ENCODE results near the gene RNF114. TPM values are rescaled to one million over a fixed set of nuclear protein-coding genes. Genes with fewer than 3 reads are reported as not detected.

The RNF114 gene
- total RNA-seq, 1 experiment from 2014 or later, result 88.1 TPM

- peak; percentile 94 for TF ChIP-seq FOXP4 (CRISPR knock-in tag; IDR thresholded peaks at IDR 0.05)
- no peak for TF ChIP-seq RELA (CRISPR knock-in tag; IDR thresholded peaks at IDR 0.05; ENCODE audit: borderline replicate concordance)
- TF ChIP-seq ZNF512 (CRISPR knock-in tag; IDR thresholded peaks at IDR 0.05; ENCODE audit: borderline replicate concordance), result no peak
- no peak for TF ChIP-seq NFATC4 (CRISPR knock-in tag; IDR thresholded peaks at IDR 0.05)
- peak; percentile 98 for TF ChIP-seq FOXP1 (CRISPR knock-in tag; IDR thresholded peaks at IDR 0.05; ENCODE audit: borderline replicate concordance)
- TF ChIP-seq TEAD4 (CRISPR knock-in tag; IDR thresholded peaks at IDR 0.05), result peak; percentile 3; the same call in 1 of the 2 replicates
- TF ChIP-seq, protein P1, sequence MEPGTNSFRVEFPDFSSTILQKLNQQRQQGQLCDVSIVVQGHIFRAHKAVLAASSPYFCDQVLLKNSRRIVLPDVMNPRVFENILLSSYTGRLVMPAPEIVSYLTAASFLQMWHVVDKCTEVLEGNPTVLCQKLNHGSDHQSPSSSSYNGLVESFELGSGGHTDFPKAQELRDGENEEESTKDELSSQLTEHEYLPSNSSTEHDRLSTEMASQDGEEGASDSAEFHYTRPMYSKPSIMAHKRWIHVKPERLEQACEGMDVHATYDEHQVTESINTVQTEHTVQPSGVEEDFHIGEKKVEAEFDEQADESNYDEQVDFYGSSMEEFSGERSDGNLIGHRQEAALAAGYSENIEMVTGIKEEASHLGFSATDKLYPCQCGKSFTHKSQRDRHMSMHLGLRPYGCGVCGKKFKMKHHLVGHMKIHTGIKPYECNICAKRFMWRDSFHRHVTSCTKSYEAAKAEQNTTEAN (CRISPR knock-in tag; IDR thresholded peaks at IDR 0.05), result peak; percentile 93
- peak; percentile 86 for TF ChIP-seq SP1 (CRISPR knock-in tag; conservative IDR thresholded peaks at IDR 0.05)
- peak; percentile 71; the same call in 1 of the 2 replicates for TF ChIP-seq RORB (CRISPR knock-in tag; IDR thresholded peaks at IDR 0.05)
- TF ChIP-seq KAT7 (CRISPR knock-in tag; IDR thresholded peaks at IDR 0.05; ENCODE audit: borderline replicate concordance), result 0 out of 2 replicates have a peak, but pooled peaks have one; percentile 79
- no peak for TF ChIP-seq ZNF532 (CRISPR knock-in tag; IDR thresholded peaks at IDR 0.05; ENCODE audit: borderline replicate concordance)
- TF ChIP-seq, protein P2, sequence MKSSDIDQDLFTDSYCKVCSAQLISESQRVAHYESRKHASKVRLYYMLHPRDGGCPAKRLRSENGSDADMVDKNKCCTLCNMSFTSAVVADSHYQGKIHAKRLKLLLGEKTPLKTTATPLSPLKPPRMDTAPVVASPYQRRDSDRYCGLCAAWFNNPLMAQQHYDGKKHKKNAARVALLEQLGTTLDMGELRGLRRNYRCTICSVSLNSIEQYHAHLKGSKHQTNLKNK (CRISPR knock-in tag; IDR thresholded peaks at IDR 0.05), result no peak
- peak; percentile 32; the same call in 1 of the 2 replicates for TF ChIP-seq ZNF281 (CRISPR knock-in tag; IDR thresholded peaks at IDR 0.05)
- TF ChIP-seq, protein P3, sequence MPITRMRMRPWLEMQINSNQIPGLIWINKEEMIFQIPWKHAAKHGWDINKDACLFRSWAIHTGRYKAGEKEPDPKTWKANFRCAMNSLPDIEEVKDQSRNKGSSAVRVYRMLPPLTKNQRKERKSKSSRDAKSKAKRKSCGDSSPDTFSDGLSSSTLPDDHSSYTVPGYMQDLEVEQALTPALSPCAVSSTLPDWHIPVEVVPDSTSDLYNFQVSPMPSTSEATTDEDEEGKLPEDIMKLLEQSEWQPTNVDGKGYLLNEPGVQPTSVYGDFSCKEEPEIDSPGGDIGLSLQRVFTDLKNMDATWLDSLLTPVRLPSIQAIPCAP (CRISPR knock-in tag; IDR thresholded peaks at IDR 0.05), result peak; percentile 83
- TF ChIP-seq CTCF (IDR thresholded peaks at IDR 0.05), result 0 out of 2 replicates have a peak, but pooled peaks have one; percentile 28
- TF ChIP-seq USF1 (CRISPR knock-in tag; IDR thresholded peaks at IDR 0.05), result peak; percentile 69
- TF ChIP-seq E2F1 (CRISPR knock-in tag; IDR thresholded peaks at IDR 0.05), result no peak
- peak; percentile 95 for TF ChIP-seq MAX (CRISPR knock-in tag; IDR thresholded peaks at IDR 0.05)
- TF ChIP-seq SMAD3 (CRISPR knock-in tag; IDR thresholded peaks at IDR 0.05; ENCODE audit: borderline replicate concordance), result peak; percentile 73
These were observed 46.3 kb downstream of the RNF114 start, which contains the start of gene SNAI1 (continued) for GRCh38 chr20:49982346-49983122.
